ENCODE results near the gene NTN5. TPM values are rescaled to one million over a fixed set of nuclear protein-coding genes. Genes with fewer than 3 reads are reported as not detected.

Gene NTN5
- total and polyA plus RNA-seq, 9 of the 15 experiments (the other 6 are each of a cell fraction or from before 2014, with no cell fraction given): not detected

- no peak for TF ChIP-seq GTF3C2 (IDR thresholded peaks at IDR 0.05; ENCODE audit: borderline replicate concordance, extremely low read depth, insufficient read length)
- TF ChIP-seq ZNF277 (CRISPR knock-in tag; IDR thresholded peaks at IDR 0.05; ENCODE audit: borderline replicate concordance): no peak
- no peak for TF ChIP-seq SREBF2 (CRISPR knock-in tag; IDR thresholded peaks at IDR 0.05)
- TF ChIP-seq DACH1 (IDR thresholded peaks at IDR 0.05; ENCODE audit: partially characterized antibody): no peak
- TF ChIP-seq PHTF2 (CRISPR knock-in tag; IDR thresholded peaks at IDR 0.05): no peak
- 0 out of 2 replicates have a peak, but pooled peaks have one; percentile 36 for TF ChIP-seq BCOR (IDR thresholded peaks at IDR 0.05)
- TF ChIP-seq ZFP36 (IDR thresholded peaks at IDR 0.05; ENCODE audit: low read depth, low read length, partially characterized antibody): no peak
- TF ChIP-seq ZBTB1 (CRISPR knock-in tag; IDR thresholded peaks at IDR 0.05; ENCODE audit: borderline replicate concordance, low read depth): no peak
- 0 out of 2 replicates have a peak, but pooled peaks have one; percentile 62 for TF ChIP-seq ELF4 (CRISPR knock-in tag; IDR thresholded peaks at IDR 0.05)
- no peak for TF ChIP-seq SRSF9 (IDR thresholded peaks at IDR 0.05; ENCODE audit: borderline replicate concordance, low read depth, low read length)
- TF ChIP-seq GATAD2A (IDR thresholded peaks at IDR 0.05): no peak
- no peak for TF ChIP-seq ZNF395 (CRISPR knock-in tag; IDR thresholded peaks at IDR 0.05)
- TF ChIP-seq ZNF561 (CRISPR knock-in tag; conservative IDR thresholded peaks at IDR 0.05): no peak
- no peak for TF ChIP-seq MXD1 (CRISPR knock-in tag; IDR thresholded peaks at IDR 0.05; ENCODE audit: borderline replicate concordance, poor library complexity, severe bottlenecking)
- TF ChIP-seq ZBTB5 (IDR thresholded peaks at IDR 0.05): no peak
- no peak for TF ChIP-seq SP1 (CRISPR knock-in tag; IDR thresholded peaks at IDR 0.05)
- TF ChIP-seq ARNT (IDR thresholded peaks at IDR 0.05): peak in 1 of 2 experiments; percentile 67; a peak in 1 of 4 replicates
- TF ChIP-seq ZNF589 (CRISPR knock-in tag; IDR thresholded peaks at IDR 0.05; ENCODE audit: low read depth): no peak
- TF ChIP-seq ADNP (tag; IDR thresholded peaks at IDR 0.05): no peak
- TF ChIP-seq TCF7L2 (IDR thresholded peaks at IDR 0.05; ENCODE audit: low read depth, low read length): no peak
- TF ChIP-seq ZNF197 (CRISPR knock-in tag; IDR thresholded peaks at IDR 0.05; ENCODE audit: low read depth): no peak
These were observed 27.2 kb downstream of the NTN5 start (continued) for GRCh38 chr19:48645620-48646000.
